SK-N-SH (cell line): ENCODE results near the gene OR6B1. TPM values are rescaled to one million over a fixed set of nuclear protein-coding genes. Genes with fewer than 3 reads are reported as not detected.

Experiments used
- CTCF ChIA-PET: fragments of 300-600, 350-600 bp; formaldehyde crosslinking; extraction: SDS; loops from one replicate; lab custom pipeline; 2021; lab: Yijun Ruan, JAX
- POLR2A ChIA-PET: fragments of 350-600 bp; sonication (Branson Sonifier 250); formaldehyde crosslinking; extraction: SDS; loops from one replicate; lab custom pipeline; 2020; ENCODE audit warnings: antibody characterized with exemption, inconsistent platforms; lab: Yijun Ruan, JAX
- DNase-seq: peaks from one replicate; pipeline ENCODE4 v3.0.0; 2012
- H2AFZ ChIP-seq: fragments of 200-600 bp; sonication (generic); 2 replicates; pipeline ENCODE4 v1.8.1; 2016; ENCODE audit warnings: antibody characterized with exemption, mild to moderate bottlenecking, low read depth
- H3F3A ChIP-seq: fragments of 200-600 bp; sonication (generic); replicated peaks from 2 replicates; pipeline ENCODE3; 2016; ENCODE audit warnings: antibody characterized with exemption, mild to moderate bottlenecking; ENCODE audit not compliant: insufficient read depth
- H3K27ac ChIP-seq, 2 experiments: fragments of 200-500 bp in 1 of 2; fragments of 200-600 bp in 1 of 2; sonication (Bioruptor generic) in 1 of 2; sonication (generic), shearing (Covaris generic) in 1 of 2; 2 replicates each; pipeline versions ENCODE4 v1.5.1 to v1.6.1; 2014 to 2016; ENCODE audit warnings: low read depth in 2 of 2, inconsistent platforms in 1 of 2, low read length in 1 of 2, mild to moderate bottlenecking in 1 of 2, mixed read lengths in 1 of 2
- H3K27me3 ChIP-seq: fragments of 200-600 bp; sonication (generic), shearing (Covaris generic); 2 replicates; pipeline ENCODE4 v1.6.1; 2016; ENCODE audit warnings: mixed run types; ENCODE audit not compliant: insufficient read depth
- H3K36me3 ChIP-seq, 2 experiments: fragments of 200-500 bp in 1 of 2; fragments of 200-600 bp in 1 of 2; sonication (Bioruptor generic) in 1 of 2; sonication (generic) in 1 of 2; replicated peaks in 1 of 2; 2 replicates each; pipeline versions ENCODE3 to v1.5.1; 2014 to 2016; ENCODE audit warnings: low read length in 1 of 2, mild to moderate bottlenecking in 1 of 2; ENCODE audit not compliant: insufficient read depth in 2 of 2, control insufficient read depth in 1 of 2
- H3K4me1 ChIP-seq, 2 experiments: fragments of 200-500 bp in 1 of 2; fragments of 200-600 bp in 1 of 2; sonication (Bioruptor generic) in 1 of 2; sonication (generic), shearing (Covaris generic) in 1 of 2; 2 replicates each; pipeline versions ENCODE4 v1.5.1 to v1.6.1; 2014 to 2016; ENCODE audit warnings: low read depth in 1 of 2, low read length in 1 of 2, mixed run types in 1 of 2; ENCODE audit not compliant: insufficient read depth in 2 of 2, control insufficient read depth in 1 of 2
- H3K4me2 ChIP-seq: fragments of 200-600 bp; sonication (generic), shearing (Covaris generic); 2 replicates; pipeline ENCODE4 v1.6.1; 2017; ENCODE audit warnings: mixed run types
- H3K4me3 ChIP-seq, 2 experiments: fragments of 200-500 bp in 1 of 2; fragments of 200-600 bp in 1 of 2; sonication (Bioruptor generic) in 1 of 2; sonication (generic), shearing (Covaris generic) in 1 of 2; 2 replicates each; pipeline versions ENCODE4 v1.5.1 to v1.8.1; 2014 to 2016; ENCODE audit warnings: low read depth in 2 of 2, inconsistent platforms in 1 of 2, low read length in 1 of 2, mild to moderate bottlenecking in 1 of 2, mixed read lengths in 1 of 2, moderate library complexity in 1 of 2
- H3K79me2 ChIP-seq: fragments of 200-600 bp; sonication (generic); 2 replicates; pipeline ENCODE4 v1.8.1; 2017; ENCODE audit warnings: mild to moderate bottlenecking; ENCODE audit not compliant: insufficient read depth
- H3K9ac ChIP-seq: fragments of 200-600 bp; sonication (generic); 2 replicates; pipeline ENCODE4 v1.6.1; 2017; ENCODE audit warnings: mixed run types
- H3K9me2 ChIP-seq: fragments of 200-600 bp; sonication (generic); 2 replicates; pipeline ENCODE4 v1.6.1; 2017; ENCODE audit warnings: mixed run types
- H3K9me3 ChIP-seq: fragments of 200-600 bp; sonication (generic); 2 replicates; pipeline ENCODE4 v1.6.1; 2017; ENCODE audit warnings: mixed run types, mild to moderate bottlenecking, moderate library complexity
- H4K20me1 ChIP-seq: fragments of 200-600 bp; sonication (generic); 2 replicates; pipeline ENCODE4 v1.6.1; 2017; ENCODE audit warnings: mild to moderate bottlenecking, mixed run types; ENCODE audit not compliant: insufficient read depth
- FOSL2 ChIP-seq: IDR thresholded peaks from 2 replicates; pipeline ENCODE4 v1.4.0; 2012; ENCODE audit warnings: low read depth, mild to moderate bottlenecking, moderate library complexity, borderline replicate concordance
- FOXJ3 ChIP-seq: sonication (generic); formaldehyde crosslinking; IDR thresholded peaks from 2 replicates; pipeline ENCODE4 v1.5.1; 2020; ENCODE audit warnings: mild to moderate bottlenecking, missing genetic modification reagents
- TCF12 ChIP-seq: IDR thresholded peaks from 2 replicates; pipeline ENCODE4 v1.4.0; 2012
- WGBS: methylation state at CpG from one replicate; pipeline ENCODE4 v1.1.6; 2017; ENCODE audit warnings: low lambda C conversion rate; 5-methylcytosine and 5-hydroxymethylcytosine counted together
- polyA plus RNA-seq, 3 experiments: library from polyadenylated mRNA; depleted of rRNA; stranded (reverse); fragments of >200 nt; gene quantifications; 2 replicates each; pipeline ENCODE4 v1.2.3, GENCODE V29; 2012

OR6B1 gene
- polyA plus RNA-seq, 1 of the 3 experiments (the other 2 are of a cell fraction), result not detected

DNA sequence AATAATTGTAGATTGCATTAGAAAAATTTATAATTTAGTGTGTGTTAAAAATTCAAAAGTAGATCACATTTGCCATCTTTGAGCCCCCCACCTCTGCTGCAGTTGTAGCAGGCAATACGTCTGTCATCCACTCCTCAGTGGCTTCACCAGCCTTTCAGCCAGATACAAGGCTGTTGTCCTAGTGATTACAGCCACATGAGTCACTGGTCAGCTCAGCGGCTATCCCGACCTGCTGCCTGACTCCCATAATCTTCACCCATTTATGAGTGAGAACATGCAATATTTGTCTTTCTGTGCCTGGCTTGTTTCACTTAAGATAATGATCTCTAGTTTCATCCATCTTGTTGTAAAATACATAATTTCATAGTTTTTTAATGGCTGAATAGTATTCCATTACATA, 57.8 kb downstream of the OR6B1 start:
- Histone ChIP-seq H3F3A (no peaks in the 10 kb centered on the region), H3K4me2 (0 out of 2 replicates have a peak overlapping the region, but pooled peaks have one; percentile 5), H4K20me1 (no peaks in the 10 kb centered on the region), H3K9ac (no peak overlapping the region), H3K4me3 (no peak overlapping the region), H3K27me3 (peaks cover 13% of the 10 kb centered on the region; the same call in 1 of the 2 replicates), H3K9me3 (no peaks in the 10 kb centered on the region), H2AFZ (no peak overlapping the region), H3K4me1 (no peaks in the 10 kb centered on the region), H3K9me2 (no peaks in the 10 kb centered on the region), H3K36me3 (no peaks in the 10 kb centered on the region), H3K79me2 (no peaks in the 10 kb centered on the region), H3K27ac (no peak overlapping the region)
- DNase-seq, result no peak
- ChIA-PET POLR2A (no interaction called here), CTCF (no interaction called here)
- TF ChIP-seq FOXJ3 (no peak), FOSL2 (0 out of 2 replicates have a peak, but pooled peaks have one; percentile 48), TCF12 (peak; percentile 11; the same call in 1 of the 2 replicates)
- WGBS, result 3% methylated on average over 3 of the region's 3 CpGs

Other genes with a start within 250 kb of the OR6B1 start
- gene CTAGE6, start 242.6 kb upstream of the OR6B1 start, polyA plus RNA-seq (2012; rRNA removed), result 0.12 and 0.32 TPM in 2 replicates
- 59.0 and 69.0 TPM in 2 replicates for gene TCAF1, start 98.1 kb upstream of the OR6B1 start, polyA plus RNA-seq (2012; rRNA removed)
- gene OR2F2, start 65.1 kb upstream of the OR6B1 start, polyA plus RNA-seq (2012; rRNA removed), result 0.07 and 0.13 TPM in 2 replicates
- 0.10 TPM in 2 replicates for gene OR2F1, start 45.5 kb upstream of the OR6B1 start, polyA plus RNA-seq (2012; rRNA removed)
- not detected in 2 replicates for gene OR2A5, start 48.6 kb downstream of the OR6B1 start, polyA plus RNA-seq (2012; rRNA removed)
- not detected in 2 replicates for gene OR2A25, start 69.5 kb downstream of the OR6B1 start, polyA plus RNA-seq (2012; rRNA removed)
- gene OR2A12, start 86.0 kb downstream of the OR6B1 start, polyA plus RNA-seq (2012; rRNA removed), result not detected in 2 replicates
- not detected in 2 replicates for gene OR2A2, start 109.3 kb downstream of the OR6B1 start, polyA plus RNA-seq (2012; rRNA removed)
- gene OR2A14, start 122.9 kb downstream of the OR6B1 start, polyA plus RNA-seq (2012; rRNA removed), result not detected in 2 replicates
- gene CTAGE4, start 183.1 kb downstream of the OR6B1 start, polyA plus RNA-seq (2012; rRNA removed), result not detected in 2 replicates
- gene ARHGEF35, start 195.5 kb downstream of the OR6B1 start, polyA plus RNA-seq (2012; rRNA removed), result 0.02 TPM in 1 of 2 replicates, not detected in the other
- gene OR2A42, start 239.3 kb downstream of the OR6B1 start, polyA plus RNA-seq (2012; rRNA removed), result not detected in 2 replicates